MG63 (cell line): ENCODE results near the gene VAMP1. TPM values are rescaled to one million over a fixed set of nuclear protein-coding genes. Genes with fewer than 3 reads are reported as not detected.
"Not testable (repeated sequence)": the region's sequence is repeated elsewhere in the genome, so short reads cannot be mapped to it uniquely, and the experiment has no call there.

Experiments
- DNase-seq: peaks from one replicate; pipeline ENCODE4 v3.0.0-alpha.2; 2020
- H3K27me3 ChIP-seq: fragments of 250-450 bp; sonication (Bioruptor Pico); 2 replicates; pipeline ENCODE4 v1.5.1; 2020; ENCODE audit warnings: mild to moderate bottlenecking, moderate library complexity
- H3K36me3 ChIP-seq: fragments of 250-450 bp; sonication (Bioruptor Pico); 2 replicates; pipeline ENCODE4 v1.5.1; 2020; ENCODE audit warnings: mild to moderate bottlenecking, moderate library complexity
- H3K4me3 ChIP-seq: fragments of 250-450 bp; sonication (Bioruptor Pico); 2 replicates; pipeline ENCODE4 v1.5.1; 2020; ENCODE audit warnings: mild to moderate bottlenecking, moderate library complexity
- H3K9me3 ChIP-seq: fragments of 250-450 bp; sonication (Bioruptor Pico); 2 replicates; pipeline ENCODE4 v1.5.1; 2020; ENCODE audit warnings: mild to moderate bottlenecking, moderate library complexity
- total RNA-seq: library from RNA; depleted of rRNA; stranded (reverse); fragments of >200 nt; shearing (Covaris generic); gene quantifications from 2 replicates; pipeline ENCODE4 v1.2.3, GENCODE V29; 2014; ENCODE audit warnings: low replicate concordance; rRNA removed

The VAMP1 gene, protein sequence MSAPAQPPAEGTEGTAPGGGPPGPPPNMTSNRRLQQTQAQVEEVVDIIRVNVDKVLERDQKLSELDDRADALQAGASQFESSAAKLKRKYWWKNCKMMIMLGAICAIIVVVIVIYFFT
- total RNA-seq: 7.1 and 15.3 TPM in 2 replicates

- peak within 1 kb of the TSS; percentile 85 for H3K4me3 ChIP-seq
- no peaks in the 10 kb centered on the region; the same call in 1 of the 2 replicates for H3K9me3 ChIP-seq
- no peaks in the 10 kb centered on the region for H3K27me3 ChIP-seq
- DNase-seq: peak; percentile 99
- H3K36me3 ChIP-seq: peaks cover 9% of the 10 kb centered on the region
Measured at GRCh38 chr12:6470375-6471163, at the start of gene VAMP1. Gene VAMP1, minus strand, starts transcription at chr12:6470677. Its CDS starts 146 bp downstream, at chr12:6470531.

- no peak overlapping the region for H3K4me3 ChIP-seq
- peaks cover 88% of the 10 kb centered on the region for H3K36me3 ChIP-seq
- no peak for DNase-seq
- H3K27me3 ChIP-seq: no peaks in the 10 kb centered on the region
- no peaks in the 10 kb centered on the region for H3K9me3 ChIP-seq
Measured at GRCh38 chr12:6520186-6520585, 49.7 kb upstream of the VAMP1 start.

DNA sequence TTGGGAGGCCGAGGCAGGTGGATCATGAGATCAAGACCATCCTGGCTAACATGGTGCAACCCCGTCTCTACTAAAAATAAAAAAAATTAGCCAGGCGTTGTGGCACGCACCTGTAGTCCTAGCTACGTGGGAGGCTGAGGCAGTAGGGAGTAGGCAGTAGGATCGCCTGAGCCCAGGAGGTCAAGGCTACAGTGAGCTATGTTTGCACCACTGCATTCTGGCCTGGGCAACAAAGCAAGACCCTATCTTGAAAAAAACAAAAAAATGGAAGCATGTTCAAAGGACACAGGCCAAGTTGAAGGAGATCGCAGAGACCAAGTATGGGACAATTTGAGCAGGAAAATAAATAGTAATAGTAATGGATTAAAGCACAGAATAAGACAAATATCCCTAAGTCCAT is 37.6 kb upstream of the VAMP1 start:
- Histone ChIP-seq H3K27me3 (no peaks in the 10 kb centered on the region), H3K9me3 (no peaks in the 10 kb centered on the region), H3K4me3 (no peak overlapping the region), H3K36me3 (peaks cover 70% of the 10 kb centered on the region)
- DNase-seq: no peak

GRCh38 chr12:6507102-6507998 is 36.9 kb upstream of the VAMP1 start:
- Histone ChIP-seq H3K9me3 (no peaks in the 10 kb centered on the region), H3K27me3 (no peaks in the 10 kb centered on the region), H3K36me3 (peaks cover 64% of the 10 kb centered on the region), H3K4me3 (no peak overlapping the region)
- no peak for DNase-seq

DNA sequence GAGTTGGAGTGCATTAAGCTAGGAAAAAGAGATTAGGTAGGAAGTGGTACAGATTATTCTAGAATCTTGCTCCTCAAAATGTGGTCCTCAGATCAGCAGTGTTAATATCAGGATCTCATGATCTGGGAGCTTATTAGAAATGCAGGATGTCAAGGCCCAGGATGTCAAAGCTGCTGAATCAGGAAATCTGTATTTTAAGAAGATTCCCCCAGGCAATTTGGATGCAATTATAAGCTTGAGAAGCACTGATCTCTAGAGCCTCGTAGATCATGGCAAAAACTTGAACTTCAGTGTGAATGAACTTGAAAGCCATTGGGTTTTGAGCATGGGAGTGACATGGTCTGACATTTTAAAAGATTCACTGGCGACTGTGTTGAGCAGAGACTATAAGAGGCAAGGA is 30.0 kb upstream of the VAMP1 start:
- no peaks in the 10 kb centered on the region for H3K9me3 ChIP-seq
- no peaks in the 10 kb centered on the region for H3K27me3 ChIP-seq
- H3K36me3 ChIP-seq: peaks cover 73% of the 10 kb centered on the region
- no peak for DNase-seq
- H3K4me3 ChIP-seq: no peak overlapping the region

- H3K4me3 ChIP-seq, H3K27me3 ChIP-seq, H3K9me3 ChIP-seq, DNase-seq: not testable (repeated sequence)
- peaks cover 65% of the 10 kb centered on the region for H3K36me3 ChIP-seq
Measured at GRCh38 chr12:6497291-6497690, 26.8 kb upstream of the VAMP1 start.

DNA sequence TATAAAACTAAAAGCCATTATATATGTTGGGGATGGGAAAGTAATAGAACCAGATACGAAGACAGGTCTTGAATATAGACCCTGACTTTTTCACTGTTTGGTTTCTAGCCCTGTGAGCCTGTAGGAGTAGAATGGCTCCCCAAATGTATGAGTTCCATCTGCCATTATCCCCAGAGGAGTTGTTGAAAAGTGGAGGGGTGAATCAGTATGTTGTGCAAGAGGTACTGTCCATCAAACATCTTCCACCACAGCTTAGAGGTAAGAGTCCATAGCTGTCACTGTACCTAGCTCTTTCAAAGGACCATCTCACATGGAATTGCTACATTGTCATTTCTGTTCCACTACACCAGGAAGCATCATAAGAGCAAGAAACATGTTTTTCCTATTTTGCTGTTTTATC is 24.5 kb upstream of the VAMP1 start:
- peak overlapping the region; percentile 75 for H3K4me3 ChIP-seq
- peaks cover 65% of the 10 kb centered on the region for H3K36me3 ChIP-seq
- no peaks in the 10 kb centered on the region for H3K27me3 ChIP-seq
- DNase-seq: no peak
- H3K9me3 ChIP-seq: no peaks in the 10 kb centered on the region

GRCh38 chr12:6494258-6494743 is 23.8 kb upstream of the VAMP1 start:
- H3K36me3 ChIP-seq: peaks cover 58% of the 10 kb centered on the region
- H3K9me3 ChIP-seq: no peaks in the 10 kb centered on the region
- H3K27me3 ChIP-seq: no peaks in the 10 kb centered on the region
- DNase-seq: no peak
- peak overlapping the region; percentile 75 for H3K4me3 ChIP-seq

- Histone ChIP-seq H3K27me3 (no peaks in the 10 kb centered on the region), H3K4me3 (peak within 1 kb of the TSS; percentile 75), H3K9me3 (no peaks in the 10 kb centered on the region), H3K36me3 (peaks cover 52% of the 10 kb centered on the region)
- DNase-seq: peak; percentile 98
Measured at GRCh38 chr12:6493497-6494257, 23.2 kb upstream of the VAMP1 start, which contains the start of gene NCAPD2. Gene NCAPD2, plus strand, starts transcription at chr12:6494102. Its CDS starts 997 bp downstream, at chr12:6495099.

DNA sequence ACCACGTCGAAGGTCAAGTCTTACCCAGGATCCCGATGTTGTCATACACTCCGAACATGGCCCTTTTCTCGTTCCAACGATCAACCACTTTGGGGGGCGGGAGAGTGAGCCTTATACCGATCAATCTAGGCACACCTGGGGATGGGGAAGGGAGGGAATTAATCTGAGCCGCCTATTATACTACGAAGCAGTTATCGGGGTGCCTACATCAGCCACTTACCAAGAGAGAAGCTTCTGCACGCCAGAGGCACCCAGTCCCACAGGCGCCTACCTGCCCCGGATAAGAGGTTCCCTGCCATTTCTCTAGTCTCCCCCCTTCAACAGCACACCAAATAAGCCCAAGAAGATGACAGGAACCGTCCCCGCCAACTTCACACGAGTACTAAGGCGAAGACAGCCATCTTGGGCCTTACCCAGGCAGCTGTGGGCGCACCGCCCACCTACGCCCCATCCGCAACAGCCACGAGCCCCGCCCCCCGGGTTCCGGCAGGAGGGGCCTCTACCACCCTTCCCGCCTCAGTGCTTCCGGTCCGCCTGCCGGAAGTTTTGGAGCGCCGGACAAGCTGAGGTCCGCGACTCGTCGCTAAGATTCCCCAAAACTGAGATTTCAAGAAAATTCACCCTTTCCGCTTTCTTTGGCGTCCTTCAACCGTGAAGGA is 22.5 kb upstream of the VAMP1 start, which contains the start of gene MRPL51:
Gene MRPL51 (minus strand): TSS at position 425 of the 659 bp plus-strand sequence. CDS start 126 bp downstream, at position 299.
- peaks cover 45% of the 10 kb centered on the region for H3K36me3 ChIP-seq
- no peaks in the 10 kb centered on the region for H3K9me3 ChIP-seq

GRCh38 chr12:6490673-6491072 is 20.2 kb upstream of the VAMP1 start:
- H3K4me3 ChIP-seq, DNase-seq, H3K9me3 ChIP-seq, H3K27me3 ChIP-seq: not testable (repeated sequence)
- H3K36me3 ChIP-seq: peaks cover 23% of the 10 kb centered on the region

More for the DNA sequence above, 22.5 kb upstream of the VAMP1 start, which contains the start of gene MRPL51:
- peak; percentile 95 for DNase-seq
- Histone ChIP-seq H3K27me3 (no peaks in the 10 kb centered on the region), H3K4me3 (peak within 1 kb of the TSS; percentile 75)

DNA sequence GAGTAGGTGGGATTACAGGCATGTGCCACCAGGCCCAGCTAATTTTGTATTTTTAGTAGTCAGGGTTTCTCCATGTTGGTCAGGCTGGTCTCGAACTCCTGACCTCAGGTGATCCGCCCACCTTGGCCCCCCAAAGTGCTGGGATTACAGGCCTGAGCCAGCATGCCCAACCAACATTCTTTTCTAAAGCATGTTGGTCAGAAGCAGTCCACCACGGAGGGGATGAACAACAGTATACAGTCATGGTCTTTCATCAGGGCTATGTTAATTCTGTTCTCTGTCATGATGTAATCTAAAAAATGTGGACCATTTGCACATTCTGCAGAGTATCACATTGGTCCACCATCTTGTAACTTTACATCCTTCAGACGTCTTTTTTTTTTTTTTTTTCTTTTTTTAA is 19.0 kb upstream of the VAMP1 start:
- H3K9me3 ChIP-seq: no peaks in the 10 kb centered on the region
- peaks cover 13% of the 10 kb centered on the region for H3K36me3 ChIP-seq
- no peak for DNase-seq
- no peak overlapping the region for H3K4me3 ChIP-seq
- H3K27me3 ChIP-seq: no peaks in the 10 kb centered on the region

- no peak for DNase-seq
Measured at GRCh38 chr12:6488240-6488639, 17.8 kb upstream of the VAMP1 start.

DNA sequence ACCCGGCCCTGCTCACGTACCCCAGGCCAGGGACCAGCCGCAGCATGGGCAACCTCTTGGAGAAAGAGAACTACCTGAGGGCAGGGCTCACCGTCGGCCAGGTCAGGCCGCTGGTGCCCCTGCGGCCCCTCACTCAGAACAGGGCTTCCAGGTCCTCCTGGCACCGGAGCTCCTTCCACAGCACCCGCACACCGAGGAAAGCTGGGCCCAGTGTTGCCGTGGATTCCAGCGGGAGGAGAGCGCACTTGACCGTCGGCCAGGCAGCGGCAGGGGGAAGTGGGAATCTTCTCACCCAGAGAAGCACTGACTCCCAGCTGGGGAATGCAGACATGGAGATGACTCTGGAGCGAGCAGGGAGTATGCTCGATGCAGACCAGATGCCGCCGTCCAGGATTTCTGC is 7.9 kb upstream of the VAMP1 start:
- Histone ChIP-seq H3K9me3 (no peaks in the 10 kb centered on the region), H3K36me3 (no peaks in the 10 kb centered on the region), H3K4me3 (no peak overlapping the region), H3K27me3 (no peaks in the 10 kb centered on the region)
- no peak for DNase-seq

More at GRCh38 chr12:6488240-6488639, 17.8 kb upstream of the VAMP1 start:
- Histone ChIP-seq H3K27me3 (no peaks in the 10 kb centered on the region), H3K36me3 (peaks cover 13% of the 10 kb centered on the region), H3K4me3 (no peak overlapping the region), H3K9me3 (no peaks in the 10 kb centered on the region)

- not testable (repeated sequence) for H3K4me3 ChIP-seq, H3K36me3 ChIP-seq, DNase-seq, H3K9me3 ChIP-seq, H3K27me3 ChIP-seq
Measured at GRCh38 chr12:6477601-6478377, 7.3 kb upstream of the VAMP1 start.
